HG03103 (cell line): ENCODE data around the gene ENTPD1.
"Not testable (repeated sequence)": the region's sequence is repeated elsewhere in the genome, so short reads cannot be mapped to it uniquely, and the experiment has no call there.

Experiments
- ATAC-seq: cut with Tn5 transposase; IDR thresholded peaks from one replicate; pipeline ENCODE4 v1.9.1; 2021; ENCODE audit warnings: low read depth; ENCODE audit not compliant: unreplicated experiment

ENTPD1 gene, protein sequence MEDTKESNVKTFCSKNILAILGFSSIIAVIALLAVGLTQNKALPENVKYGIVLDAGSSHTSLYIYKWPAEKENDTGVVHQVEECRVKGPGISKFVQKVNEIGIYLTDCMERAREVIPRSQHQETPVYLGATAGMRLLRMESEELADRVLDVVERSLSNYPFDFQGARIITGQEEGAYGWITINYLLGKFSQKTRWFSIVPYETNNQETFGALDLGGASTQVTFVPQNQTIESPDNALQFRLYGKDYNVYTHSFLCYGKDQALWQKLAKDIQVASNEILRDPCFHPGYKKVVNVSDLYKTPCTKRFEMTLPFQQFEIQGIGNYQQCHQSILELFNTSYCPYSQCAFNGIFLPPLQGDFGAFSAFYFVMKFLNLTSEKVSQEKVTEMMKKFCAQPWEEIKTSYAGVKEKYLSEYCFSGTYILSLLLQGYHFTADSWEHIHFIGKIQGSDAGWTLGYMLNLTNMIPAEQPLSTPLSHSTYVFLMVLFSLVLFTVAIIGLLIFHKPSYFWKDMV

DNA sequence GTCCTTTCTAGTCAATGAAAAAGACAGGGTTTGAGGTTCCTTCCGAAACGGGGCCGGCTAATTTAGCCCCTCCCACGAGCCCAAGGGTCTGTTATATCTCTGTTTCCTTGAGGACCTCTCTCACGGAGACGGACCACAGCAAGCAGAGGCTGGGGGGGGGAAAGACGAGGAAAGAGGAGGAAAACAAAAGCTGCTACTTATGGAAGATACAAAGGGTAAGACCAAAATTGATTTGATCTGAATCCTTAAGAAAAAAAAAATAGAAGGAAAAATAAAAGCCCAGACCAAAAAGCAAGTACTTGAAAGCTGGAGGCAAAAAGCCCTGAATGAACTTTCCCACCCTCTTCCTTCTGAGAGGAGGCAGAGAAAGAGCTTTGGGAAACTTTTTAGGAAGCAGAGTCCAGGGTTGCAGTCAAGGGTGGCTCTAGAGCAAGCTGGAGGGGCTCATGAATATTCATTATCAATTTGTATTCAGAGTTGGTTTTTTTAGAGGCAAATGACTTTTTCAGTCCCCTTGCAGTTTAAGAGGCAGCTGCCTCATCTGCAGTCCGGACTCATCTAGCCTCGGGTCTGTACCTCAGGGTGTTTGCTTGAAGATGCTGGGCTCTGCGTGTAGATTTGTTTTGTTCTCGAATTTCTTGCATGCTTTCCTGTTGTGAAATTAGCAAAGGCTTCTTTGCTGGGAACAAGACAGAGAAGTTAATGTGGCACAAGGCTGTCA is at the start of gene ENTPD1:
ENTPD1 (plus strand) TSS at position 123 of the 721 bp plus-strand sequence; CDS start at position 200, 77 bp downstream.
- ATAC-seq = no peak

DNA sequence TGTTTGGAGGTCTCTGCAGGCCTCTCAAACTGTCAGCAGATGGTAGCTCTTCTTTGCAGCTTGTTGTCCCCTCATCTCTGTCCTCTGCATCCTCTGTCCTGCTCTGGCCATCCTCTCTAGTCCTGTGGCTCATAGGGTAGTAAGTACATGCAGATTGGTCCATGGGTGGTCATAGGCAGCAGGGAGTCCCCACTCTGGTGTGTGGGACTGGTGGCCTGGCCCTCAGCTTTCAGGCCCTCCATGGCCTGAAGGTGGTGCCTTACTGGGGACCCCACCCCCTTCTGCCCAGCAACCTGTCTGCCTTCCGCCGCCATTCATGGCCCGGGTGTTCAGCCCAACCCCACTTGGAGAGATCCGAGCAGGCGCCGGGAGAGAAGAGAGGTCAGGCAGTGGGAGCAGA is 49.4 kb upstream of the ENTPD1 start:
- no peak for ATAC-seq

DNA sequence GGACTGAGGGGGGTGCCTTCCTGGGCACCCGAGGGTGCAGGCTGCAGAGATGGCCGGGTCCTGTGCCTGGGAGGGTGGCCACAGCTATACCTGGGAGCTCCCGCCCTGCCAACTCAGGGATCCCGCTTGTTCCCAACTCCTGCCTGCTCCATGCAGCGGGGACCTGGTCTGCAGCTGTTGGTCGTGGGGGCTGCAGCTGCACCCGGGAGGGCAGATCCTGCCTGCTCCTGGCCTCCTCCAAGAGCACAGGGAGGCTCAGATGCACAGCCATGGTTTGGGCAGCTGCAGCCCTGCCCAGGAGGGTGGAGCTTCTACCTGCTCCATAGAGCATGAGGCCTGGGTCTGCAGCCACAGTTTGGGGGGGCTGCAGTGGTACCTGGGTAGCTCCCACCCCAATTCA is 49.0 kb upstream of the ENTPD1 start:
- ATAC-seq = no peak

DNA sequence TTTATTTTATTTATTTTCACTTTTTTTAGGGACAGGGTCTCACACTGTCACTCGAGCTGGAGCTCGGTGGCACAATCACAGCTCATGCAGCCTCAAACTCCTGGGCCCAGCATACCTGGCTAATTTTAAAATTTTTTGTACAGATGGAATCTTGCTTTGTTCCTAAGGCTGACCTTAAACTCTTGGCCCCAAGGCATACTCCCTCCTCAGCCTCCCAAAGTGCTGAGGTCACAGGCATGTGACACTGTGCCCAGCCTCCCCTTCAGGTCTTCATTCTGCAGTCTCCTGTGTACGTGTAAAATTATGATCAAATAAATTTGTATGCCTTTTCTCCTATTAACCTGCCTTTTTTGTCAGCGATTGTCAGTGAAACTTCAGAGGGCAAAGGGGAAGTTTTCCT is 44.5 kb upstream of the ENTPD1 start:
- ATAC-seq = no peak

DNA sequence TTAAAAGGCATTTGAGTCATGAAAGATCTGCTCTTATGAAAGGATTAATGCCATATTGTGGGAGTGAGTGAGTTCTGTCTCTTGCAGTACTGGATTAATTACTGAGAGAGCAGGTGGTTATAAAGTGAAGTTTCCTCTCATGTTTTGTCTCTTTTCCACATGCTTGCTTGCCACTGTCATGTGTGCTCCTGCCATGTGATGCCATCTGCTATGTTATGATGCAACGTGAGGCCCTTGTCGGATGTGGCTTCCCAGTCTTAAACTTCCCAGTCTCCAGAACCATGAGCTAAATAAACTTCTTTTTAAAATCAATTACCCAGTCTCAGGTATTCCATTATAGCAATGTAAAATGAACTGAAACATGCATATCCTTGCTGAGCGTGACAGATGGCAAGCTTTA is 39.5 kb upstream of the ENTPD1 start:
- no peak for ATAC-seq

DNA sequence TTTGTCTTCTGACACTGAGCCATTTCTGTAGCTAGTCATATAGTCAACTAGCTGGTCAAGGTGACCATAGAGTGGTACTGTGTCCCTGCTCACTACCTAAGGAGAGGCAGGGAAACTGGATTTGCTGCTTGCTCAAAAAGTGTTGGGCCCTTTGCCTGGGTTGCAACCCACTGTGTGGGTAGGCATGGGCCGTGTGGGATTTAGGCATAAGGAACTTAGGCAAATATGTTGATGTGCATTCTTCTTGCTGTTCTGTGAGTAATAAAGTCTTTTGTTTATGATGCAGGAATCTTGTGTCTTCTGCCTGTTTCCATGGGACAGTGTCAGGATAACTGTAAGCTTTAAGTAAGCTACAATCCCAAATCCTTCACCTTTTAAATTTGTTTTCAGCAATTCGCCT is 39.1 kb upstream of the ENTPD1 start:
- ATAC-seq = no peak

DNA sequence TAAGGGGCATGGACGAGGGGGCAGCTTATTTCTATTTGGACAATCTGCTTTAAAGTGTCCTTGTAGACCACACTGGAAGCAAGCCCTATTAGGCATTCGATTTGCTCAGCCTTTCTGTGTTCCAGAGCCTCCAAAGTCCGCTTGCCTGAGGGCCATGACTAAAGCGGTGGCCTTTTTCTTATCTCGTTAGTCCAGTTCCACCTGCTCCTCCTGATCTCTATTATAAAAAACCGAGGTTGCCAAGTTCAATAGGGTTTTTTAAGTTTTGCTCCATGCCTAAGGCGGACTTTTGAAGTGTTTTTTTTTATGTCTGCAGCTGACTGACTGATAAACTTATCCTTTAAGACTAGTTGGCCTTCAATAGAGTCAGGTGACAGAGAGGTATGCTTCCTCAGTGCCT is 35.2 kb upstream of the ENTPD1 start:
- not testable (repeated sequence) for ATAC-seq

DNA sequence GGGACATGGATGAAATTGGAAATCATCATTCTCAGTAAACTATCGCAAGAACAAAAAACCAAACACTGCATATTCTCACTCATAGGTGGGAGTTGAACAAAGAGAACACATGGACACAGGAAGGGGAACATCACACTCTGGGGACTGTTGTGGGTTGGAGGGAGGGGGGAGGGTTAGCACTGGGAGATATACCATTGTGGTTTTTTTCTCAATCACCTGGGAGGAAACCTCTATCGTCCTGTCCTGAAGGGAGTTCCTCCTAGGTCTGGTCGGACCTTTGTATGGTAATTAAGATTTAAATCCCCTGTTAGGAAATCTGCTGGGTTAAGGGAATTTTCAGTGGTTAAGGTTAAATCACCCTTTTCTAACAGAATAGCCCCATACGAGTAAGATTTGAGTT is 33.5 kb upstream of the ENTPD1 start:
- not testable (repeated sequence) for ATAC-seq

DNA sequence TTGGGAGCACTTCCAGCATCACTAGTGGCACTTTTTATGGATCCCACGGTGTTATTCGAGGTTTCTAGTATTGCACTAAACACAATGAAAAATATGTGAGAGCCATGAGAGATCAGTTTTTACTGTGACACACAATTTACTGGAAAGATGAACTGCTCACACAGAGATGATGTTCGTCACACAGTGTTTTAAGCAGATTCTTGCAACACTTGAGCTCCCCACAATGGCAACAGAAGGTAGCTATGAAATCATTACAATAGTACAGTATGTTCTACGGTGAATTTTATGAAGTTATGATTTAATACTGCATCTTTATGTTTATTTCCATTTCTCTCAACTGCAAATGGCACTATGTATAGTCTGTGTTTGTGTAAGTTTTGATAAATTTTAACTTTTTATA is 27.4 kb upstream of the ENTPD1 start:
- ATAC-seq = no peak

DNA sequence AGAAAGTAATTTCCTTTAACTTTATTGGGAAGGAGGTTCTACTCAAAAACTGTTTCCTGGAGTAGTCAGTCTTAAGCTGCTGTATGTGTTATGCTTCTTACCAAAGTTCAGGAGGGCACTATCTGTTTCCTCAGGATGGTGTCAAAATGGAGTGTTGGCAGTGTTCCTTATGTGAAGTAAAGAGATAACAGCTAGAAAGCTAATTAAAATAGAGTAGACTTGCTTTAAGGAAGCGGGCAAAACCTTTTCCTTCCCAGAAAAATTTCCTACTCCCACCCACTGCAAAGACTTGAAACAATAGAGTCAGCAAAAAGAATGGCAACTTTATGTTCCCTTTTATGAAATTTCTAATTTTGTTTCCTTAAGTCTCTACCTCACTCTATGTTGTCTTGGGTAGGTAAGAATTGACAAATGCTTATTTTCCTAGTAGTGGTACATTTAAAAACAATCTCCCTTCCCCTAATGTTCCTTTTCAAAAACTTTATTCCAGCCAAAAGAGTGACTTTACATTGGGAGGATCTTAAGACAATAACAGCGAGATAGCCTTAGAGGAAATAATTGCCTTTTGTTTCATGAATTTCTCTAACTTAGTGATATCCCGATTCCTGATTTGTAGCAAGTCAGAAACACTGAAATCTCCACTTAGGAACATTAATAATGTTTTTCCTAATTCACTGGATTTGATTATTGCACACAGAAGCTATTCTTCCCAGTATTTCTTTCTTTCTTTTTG is 26.5 kb upstream of the ENTPD1 start:
- ATAC-seq = no peak

DNA sequence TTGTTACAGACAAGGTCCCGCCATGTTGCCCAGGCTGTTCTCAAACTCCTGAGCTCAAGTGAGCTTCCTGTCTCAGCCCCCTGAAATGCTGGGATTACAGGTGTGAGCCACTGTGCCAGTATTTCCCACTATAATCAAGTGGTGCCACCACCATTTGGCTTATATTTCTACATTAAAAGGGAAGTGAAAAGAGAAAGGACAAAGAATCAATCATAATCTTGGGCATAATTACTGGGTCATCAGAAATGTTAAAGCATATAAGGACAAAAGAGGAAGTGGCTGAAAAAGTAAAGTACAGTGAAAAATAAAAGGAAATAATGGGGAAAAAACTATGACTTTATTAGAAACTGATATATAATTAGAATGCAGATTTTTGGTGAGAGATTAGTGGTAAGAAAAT is 25.7 kb upstream of the ENTPD1 start:
- ATAC-seq = no peak

DNA sequence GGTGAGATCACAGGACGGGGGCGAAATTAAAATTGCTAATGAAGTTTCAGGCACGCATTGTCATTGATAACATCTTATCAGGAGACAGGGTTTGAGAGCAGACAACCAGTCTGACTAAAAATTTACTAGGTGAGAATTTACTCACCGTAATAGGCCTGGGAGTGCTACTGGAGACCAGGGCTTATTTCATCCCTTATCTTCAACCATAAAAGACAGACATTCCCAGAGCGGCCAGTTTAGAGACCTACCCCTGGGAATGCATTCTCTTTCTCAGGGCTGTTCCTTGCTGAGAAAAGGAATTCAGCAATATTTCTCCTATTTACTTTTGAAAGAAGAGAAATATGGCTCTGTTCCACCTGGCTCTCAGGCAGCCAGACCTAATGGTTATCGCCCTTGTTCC is 23.1 kb upstream of the ENTPD1 start:
- ATAC-seq = not testable (repeated sequence)

DNA sequence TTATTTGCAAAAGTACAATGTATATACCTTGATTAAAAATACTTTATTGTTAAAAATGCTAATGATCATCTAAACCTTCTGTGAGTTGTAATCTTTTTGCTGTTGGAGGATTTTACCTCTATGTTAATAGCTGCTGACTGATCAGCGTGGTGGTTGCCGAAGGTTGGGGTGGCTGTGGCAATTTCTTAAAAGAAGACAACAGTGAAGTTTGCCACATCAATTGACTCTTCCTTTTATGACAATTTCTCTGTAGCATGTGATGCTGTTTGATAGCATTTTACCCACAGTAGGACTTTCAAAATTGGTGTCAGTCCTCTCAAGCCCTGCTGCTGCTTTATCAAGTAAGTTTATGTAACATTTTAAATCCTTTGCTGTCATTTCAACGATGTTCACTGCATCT is 16.9 kb upstream of the ENTPD1 start:
- ATAC-seq = no peak

DNA sequence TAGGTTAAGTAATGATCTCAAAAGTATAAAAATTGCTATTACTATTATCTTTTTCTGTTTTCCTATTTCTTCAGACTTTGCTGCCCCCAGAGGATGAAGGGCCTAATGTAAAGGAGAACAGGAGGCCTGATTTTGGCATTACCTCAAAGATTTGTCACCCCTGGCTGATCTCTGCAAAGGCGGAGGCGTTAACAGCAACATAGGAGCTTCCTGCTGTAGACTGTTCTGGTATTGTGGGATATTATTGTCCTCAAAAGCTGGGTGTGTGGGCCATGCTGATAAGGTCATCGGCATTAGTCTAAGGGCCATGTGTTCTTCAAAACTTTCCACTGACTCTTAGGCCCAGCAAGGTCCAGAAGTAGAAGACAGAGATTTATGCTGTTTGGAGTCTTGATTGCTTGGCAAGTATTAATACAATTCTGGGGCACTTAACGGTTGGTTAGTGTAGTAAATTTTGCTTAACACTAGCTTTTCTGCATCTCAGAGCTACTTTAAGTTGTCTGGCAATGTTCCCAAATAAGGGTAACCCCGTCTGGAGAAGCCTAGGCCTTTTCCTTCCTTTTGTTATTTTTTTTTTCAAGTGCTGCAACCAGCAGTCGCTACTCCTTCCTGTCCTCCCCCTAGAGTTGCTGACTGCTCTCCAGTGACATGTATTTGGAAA is 14.0 kb upstream of the ENTPD1 start:
- ATAC-seq = peak; percentile 71

DNA sequence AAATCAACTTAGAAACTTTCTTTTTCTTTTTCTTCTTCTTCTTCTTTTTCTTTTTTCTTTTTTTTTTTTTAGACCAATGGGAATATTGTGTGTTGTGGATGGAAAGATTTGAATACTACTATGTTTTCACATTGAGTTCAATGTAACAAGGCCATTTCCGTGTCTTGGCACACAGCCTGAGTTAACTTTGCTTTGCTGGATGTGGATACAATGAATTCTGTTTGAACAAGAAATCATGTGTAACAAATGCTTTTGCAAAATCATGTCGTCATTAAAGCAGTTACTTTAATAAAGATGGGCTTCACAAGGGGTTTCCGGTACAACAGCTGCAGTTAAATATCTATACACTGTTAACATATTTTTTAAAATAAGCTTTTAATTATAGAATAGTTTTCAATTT is 13.5 kb upstream of the ENTPD1 start:
- ATAC-seq = no peak

DNA sequence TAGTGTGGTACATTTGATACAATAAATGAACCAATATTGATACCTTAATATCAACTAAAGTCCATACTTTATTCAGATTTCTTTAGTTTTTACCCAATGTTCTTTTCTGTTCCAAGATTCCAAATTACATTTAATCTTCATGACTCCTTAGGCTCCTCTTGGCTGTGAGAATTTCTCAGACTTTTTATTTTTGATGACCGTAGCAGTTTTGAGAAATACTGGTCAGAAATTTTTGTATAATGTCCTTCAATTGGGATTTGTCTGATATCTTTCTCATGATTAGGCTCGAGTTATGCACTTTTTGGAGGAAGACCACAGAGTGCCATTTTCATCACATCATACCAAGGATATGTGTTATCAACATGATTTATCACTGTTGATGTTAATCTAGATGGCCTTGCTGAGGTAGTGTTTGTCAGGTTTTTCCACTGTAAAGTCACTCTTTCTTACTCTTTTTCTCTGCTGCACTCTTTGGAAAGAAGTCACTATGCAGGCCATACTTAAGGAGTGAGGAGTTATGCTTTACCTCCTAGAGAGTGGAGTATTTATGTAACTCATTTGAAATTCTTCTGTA is 12.9 kb upstream of the ENTPD1 start:
- ATAC-seq = no peak

DNA sequence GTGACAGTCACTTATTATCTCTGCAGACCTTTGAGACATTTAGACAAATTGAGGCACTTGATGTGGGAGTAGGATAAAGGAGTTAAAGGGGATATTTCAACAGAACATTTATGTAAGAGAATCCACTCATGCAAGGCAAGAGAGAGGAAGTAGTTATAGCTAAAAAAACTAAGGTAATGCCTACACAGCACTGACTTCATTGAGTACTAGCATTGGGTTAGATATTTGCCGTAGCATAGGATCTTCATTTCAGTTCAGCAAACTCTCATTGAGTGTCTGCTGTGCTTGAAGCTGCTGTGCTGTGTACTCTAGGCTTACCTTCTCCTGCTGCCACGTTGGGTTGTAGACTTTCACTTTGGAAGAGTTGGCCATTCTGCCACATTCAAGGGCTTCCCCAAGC is 10.5 kb upstream of the ENTPD1 start:
- ATAC-seq = no peak

DNA sequence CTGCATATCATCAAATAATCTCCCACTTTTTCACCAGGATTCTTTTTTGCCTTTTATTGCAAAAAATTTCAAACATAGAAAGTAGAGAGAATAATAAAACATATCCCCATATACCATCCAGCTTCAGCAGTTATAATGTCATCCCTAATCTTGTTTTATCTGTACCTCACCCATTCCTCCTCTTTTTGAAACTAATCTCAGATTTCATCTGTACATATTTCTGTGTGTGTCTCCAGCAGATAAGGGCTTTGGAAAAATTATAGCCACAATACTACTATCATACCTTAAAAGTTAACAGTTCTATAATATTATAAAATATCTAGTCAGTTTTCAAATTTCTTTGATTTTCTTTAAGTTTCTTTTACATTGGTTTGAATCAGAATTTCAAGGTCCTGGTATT is 7.6 kb upstream of the ENTPD1 start:
- ATAC-seq = no peak

DNA sequence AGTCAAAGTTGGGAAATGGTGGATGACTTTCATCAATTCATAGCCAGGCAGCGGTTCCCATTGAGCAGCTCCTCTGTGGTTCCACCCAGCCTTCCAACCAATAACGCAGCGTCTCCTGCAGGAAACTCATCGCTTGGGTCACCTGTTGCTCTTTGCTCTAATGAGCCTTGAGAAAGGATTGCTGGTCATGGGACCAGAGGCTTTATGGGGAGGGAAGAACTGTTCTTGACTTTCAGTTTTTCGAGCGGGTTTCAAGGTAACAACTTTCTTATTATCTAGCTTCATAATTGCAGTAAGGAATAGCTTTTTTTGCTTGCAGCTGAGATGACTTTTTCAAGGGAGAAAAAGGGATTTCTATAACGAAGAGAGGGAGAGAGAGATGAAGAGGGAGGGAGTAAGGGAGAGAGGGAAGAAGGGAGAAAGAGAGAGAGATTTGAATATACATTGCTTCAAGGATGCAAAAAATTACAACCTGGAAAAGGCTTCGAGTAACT is 405 bp upstream of the ENTPD1 start:
- ATAC-seq = peak; percentile 34
